HG02642 (cell line): ENCODE data around the gene RGS4.
"Not testable (repeated sequence)": the region's sequence is repeated elsewhere in the genome, so short reads cannot be mapped to it uniquely, and the experiment has no call there.

Experiments
- ATAC-seq: cut with Tn5 transposase; IDR thresholded peaks from one replicate; pipeline ENCODE4 v1.9.1; 2021; ENCODE audit warnings: mild to moderate bottlenecking; ENCODE audit not compliant: unreplicated experiment, poor library complexity

RGS4 gene

DNA sequence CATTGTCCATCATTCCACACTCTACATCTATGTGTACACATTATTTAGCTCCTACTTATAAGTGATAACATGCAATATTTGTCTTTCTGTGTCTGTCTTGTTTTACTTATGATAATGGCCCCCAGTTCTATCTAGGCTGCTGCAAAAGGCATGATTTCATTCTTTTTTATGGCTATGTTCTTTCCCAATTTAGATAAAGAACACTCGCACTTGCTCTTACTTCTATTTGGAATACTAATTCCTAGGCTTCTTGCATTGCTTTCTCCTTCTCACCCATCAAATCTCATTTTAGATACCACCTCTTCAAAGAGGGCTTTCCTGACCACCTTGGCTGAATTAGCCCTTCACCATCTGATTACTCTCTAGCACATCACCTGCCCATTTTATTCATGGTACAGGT lies 3.0 kb upstream of the RGS4 start:
- no peak for ATAC-seq

DNA sequence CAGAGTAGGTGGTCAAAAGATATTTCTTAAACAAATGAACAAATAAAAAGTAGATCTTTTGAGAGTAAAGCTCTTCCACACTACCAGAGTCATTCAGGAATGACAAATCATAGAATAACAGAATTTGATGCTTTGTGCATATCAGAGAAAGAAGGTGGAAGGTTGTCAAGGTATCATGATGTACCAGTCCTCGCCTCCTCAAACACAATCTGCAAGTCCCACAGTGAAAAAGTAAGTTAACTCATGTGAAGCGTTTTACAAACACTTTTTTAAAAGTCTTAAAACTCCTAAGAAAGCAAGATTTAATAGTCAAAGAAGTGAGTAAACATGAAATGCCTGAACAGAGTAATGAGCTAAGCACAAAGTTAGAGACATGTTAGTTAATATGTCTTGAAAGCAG lies 2.5 kb upstream of the RGS4 start:
- no peak for ATAC-seq

DNA sequence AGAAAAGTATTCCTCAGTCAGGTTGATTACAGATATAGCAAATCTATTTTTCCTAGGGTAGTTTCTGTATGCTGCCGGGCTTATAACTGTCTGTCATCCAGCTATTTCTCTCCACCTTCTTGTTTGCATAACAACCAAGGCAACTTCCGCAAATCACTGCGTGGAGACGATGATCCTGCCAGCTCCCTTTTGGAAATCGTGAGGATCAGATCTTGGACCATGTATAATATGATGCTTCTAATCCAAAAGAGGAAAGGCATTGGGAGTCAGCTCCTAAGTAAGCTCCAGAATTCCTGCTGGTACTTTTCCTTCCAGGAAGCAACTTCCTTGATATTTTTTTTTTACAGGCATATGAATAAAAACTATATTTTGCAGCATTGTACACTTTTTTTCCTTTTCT lies 445 bp upstream of the RGS4 start:
- ATAC-seq, result no peak

DNA sequence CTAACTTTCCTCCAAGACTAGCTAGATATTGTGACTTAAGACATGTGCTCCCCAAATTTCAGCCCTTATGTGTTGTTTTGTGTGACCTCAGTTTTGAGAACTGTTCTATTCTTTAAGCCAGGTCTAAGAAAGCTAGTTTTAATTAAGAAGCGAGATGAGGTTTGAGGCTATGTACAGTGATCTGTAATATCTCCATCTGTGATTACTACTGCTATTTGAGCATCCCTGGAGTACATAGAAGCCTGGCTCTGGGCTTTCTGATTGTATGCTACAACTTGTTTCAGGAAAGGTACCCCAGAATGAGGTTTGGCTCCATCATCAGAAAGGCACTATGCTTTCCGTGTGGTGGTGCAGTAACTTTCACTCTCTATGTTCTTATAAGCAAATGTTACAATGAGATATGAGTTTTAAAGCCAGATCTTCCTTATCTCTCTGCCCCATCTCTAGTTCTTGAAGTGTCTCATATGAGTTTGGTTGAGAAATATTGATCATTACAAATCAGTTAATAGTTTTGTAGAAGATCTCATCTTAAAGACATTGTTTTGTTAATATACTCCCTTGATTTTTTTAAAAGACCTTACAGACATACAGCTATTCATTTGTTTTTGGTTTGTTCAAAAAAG lies 605 bp downstream of the RGS4 start:
- ATAC-seq, result no peak

DNA sequence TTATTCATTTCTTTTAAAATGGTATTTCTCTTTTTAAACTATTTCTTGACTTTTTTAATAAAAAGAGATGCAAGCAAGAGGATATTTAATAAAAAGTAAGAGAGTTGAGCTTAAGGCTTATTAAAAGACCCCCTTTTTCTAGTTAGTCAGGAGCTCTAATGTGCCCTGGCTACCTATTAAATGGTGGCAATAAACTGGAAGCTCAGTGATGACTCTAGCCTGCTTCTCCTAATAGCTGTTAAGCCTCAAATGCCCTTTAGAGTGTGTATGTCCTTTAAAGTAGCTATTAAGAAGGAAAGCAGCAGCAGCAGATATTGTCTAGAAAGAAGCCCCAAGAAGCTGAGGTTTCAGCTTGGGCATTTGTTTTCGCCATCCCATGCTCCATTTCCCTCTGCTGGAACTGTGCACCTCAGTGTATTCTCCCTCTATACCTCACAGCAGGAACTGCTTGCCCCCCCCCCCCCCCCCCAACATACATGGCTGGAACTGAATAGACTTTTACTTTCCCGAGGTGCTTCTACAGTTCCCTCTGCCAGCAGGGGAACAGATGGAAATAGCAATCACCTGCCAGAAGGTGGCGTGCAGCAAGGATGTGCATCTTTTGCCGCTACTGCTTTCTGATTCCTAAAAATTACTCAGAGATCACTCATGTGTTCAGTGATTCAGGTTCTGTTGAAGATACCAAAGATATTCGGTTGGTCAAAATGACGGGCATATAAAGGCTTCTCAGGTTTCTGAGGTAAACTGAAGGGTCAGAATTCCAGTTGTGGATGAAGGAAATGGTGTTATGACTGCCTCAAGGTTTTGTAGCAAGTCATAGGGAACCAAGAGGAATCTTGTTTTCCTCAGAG lies 2.5 kb downstream of the RGS4 start:
- ATAC-seq, result peak; percentile 64

DNA sequence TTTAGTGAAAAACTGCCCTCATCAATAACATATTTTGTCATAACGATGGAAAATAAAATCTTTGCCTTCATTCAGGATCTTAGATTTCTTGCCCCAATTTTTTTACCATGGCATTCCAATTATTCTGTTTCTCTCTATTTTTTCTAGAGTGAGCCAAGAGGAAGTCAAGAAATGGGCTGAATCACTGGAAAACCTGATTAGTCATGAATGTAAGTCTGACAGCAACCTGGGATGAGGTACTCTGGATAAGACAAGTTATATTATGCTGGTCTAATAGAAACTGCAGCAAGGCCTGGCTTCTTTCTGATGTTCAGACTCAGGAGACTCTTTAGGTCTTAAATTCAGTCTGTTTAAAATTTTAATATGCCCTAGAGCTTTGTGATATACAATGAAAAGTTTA lies 3.5 kb downstream of the RGS4 start:
- no peak for ATAC-seq

DNA sequence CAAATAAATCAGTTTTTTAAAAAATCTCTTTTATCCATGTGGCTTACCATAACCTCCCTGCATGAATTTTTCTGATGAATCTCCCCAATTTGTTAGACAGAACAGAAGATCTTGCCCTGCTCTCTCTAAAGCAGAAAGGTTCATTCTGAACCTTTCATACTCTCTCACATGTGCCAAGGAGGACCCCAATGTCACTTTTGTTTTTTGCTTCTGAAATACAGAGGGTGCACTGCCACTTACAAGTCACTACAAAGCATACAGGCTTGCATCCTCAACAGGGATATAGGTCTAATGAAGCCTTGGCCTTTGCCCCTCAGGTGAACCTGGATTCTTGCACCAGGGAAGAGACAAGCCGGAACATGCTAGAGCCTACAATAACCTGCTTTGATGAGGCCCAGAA lies 4.8 kb downstream of the RGS4 start:
- ATAC-seq, result no peak

DNA sequence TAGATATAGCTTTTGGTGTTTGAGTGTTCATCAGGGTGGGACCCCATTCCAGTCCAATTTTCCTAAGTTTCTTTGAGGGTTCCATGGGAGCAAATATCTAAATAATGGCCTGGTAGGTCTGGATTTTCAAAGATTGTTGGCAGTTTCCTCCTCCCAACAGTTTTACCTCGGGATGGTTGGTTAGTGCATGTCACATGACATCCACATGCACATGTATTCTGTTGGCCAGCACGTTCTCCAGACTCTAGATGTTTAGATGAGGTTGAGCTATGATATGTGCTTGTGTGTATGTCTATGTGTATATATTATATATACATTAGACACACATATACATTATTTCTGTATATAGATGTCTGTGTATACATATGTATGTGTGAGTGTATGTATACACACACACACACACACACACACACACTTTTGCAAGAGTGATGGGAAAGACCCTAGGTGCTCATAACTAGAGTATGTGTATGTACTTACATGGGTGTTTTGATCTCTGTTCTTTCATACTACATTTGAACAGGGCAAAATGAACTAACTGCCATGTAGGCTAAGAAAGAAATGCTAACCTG lies 5.6 kb downstream of the RGS4 start:
- ATAC-seq, result no peak

DNA sequence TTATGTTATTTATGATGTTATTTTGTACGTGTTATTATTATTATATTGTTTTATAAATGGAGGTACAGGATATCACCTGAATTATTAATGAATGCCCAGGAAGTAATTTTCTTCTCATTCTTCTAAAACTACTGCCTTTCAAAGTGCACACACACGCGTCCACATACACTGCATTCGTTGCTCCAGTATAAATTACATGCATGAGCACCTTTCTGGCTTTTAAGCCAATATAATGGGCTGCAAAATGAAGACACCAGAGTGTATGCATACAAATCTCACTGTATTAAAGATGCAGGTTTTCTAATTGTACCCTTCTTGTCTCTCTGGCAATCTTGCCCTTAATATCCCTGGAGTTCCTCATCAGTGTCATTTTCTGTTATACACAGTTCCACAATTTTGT lies 6.9 kb downstream of the RGS4 start:
- ATAC-seq, result no peak

DNA sequence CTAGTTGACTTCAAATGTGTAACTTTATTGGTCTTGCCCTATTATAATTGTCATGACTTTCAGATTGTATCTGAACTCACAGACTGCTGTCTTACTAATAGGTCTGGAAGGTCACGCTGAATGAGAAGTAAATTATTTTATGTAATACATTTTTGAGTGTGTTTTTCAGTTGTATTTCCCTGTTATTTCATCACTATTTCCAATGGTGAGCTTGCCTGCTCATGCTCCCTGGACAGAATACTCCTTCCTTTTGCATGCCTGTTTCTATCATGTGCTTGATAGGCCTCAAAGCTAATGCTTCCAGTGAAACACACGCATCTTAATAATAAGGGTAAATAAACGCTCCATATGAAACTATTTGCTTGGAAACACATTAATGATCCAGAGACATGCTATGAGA lies 7.3 kb downstream of the RGS4 start:
- ATAC-seq, result no peak

DNA sequence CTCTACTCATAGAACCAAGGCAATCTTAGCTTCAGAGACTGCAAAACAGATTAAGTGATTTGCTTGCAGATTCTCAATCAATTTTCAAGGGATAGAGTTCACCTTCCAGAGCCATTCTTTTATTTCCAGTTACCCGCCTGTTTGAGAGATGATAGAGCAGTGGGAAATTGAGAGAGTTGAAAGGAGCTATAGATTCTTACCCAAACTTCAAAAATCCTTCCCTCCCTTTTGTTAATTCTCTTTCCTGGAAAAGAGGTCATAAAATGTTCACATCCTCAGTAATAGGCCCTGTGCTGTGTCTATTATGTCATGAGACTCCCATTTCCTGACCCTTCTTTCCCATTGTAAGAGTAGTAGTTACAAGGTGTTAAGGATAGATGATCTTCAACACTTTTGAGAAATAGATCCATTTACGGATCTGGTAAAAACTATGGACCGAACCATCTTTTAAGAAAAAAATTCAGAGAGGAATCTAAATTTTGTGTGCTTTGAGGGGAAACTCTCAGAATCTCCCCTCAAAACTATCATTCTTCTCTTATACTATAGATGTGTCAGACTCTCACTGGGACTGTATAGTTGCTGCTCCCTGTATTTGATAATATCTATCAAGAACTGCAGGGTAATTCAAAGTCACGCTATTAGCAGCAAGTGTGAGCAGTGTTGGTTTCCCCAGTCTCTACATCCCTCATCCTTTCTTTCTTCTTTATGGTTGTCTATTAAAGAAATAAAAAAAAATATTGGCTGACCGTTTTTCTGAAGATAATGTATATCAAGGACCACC lies 8.0 kb downstream of the RGS4 start:
- no peak for ATAC-seq

DNA sequence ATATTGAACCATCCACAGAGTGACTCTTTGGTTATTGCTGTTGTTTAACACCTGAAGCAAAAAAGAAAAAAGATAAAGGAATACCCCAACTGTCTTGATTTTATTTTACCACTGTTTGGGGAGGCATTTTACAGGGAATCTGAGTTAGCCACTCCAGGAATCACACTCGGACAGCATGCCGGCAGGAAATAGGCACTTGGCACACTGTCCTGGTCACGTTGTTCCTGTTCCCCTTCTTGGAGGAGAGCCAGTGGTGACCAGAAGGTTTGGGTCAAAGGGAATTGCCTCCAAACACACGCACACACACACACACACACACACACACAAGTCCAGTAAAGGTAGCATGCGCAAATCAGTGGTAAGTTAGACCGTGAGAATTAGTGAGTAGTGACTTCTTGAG lies 13.8 kb downstream of the RGS4 start:
- no peak for ATAC-seq

DNA sequence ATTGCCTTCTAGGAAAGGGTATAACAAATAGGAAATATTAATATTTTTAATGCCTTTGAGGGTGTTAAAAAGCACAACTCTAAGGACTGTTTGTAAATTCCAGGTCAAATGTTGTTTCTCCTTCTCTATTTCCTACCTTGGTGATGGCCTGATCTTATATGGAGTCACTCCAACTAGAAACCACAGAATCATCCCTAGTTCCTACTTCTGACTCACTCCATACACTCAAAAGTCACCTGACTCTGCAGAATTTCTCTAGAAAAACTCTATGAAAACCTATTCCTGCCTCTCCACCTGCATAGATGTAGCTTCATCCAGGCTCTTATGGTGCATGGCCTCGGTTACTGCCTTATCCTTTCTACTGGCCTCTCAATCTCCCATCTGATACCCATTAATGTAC lies 14.5 kb downstream of the RGS4 start:
- ATAC-seq, result no peak

DNA sequence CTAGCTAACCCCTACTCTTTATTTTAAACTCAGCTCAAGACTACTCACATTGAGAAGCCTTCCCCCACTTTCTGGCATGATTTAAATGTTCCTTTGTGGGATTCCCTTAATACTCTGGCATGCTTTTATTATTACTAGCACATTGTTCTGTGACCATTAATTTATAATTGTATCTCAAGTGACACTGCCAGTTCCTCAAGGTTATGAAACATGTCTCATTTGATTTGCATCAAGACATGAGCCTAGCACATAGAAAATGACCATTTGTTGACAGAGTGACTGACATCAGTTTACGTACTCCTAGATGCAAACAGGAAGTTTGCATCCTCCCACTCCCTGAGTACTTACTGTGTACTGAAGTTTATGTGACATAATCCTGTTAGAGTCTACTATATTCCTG lies 15.2 kb downstream of the RGS4 start:
- ATAC-seq, result no peak

DNA sequence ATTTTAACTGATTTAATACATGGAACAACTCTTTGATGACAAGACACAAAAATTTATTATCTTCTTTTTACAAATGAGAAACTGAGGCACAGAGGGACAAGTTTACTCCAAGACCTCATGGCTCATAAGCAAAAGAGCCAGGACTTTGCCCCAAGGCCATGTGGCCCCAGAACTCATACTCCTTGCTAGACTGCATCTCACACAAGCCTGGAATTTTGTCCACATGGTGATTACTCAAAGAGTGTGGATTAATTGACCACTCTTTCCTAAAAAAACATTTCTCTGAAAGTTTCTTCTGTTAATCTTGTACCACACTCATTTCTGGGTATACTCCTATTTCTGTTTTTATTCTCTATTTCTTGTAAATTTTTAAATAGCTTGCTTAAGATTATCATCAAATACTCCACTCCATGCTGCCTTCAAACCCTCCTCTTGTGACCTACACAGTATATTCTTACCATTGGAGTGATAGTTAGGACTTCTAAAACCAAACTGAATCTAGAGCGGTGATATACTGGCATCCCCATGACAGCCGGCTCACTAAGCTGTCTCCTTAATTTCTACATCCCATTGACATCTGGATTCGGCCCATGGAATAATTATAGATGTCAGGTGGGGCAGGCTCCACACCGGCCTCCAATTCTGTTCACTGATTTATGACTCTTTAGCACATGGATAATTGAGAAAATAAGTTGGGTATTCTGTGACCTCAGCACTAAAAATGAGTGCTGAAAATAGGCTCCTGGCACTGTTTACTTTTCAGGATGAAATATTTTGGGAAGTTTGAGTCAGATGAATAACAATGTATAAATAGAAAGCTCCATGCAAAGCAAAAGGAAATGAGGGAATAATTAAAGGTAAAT lies 16.1 kb downstream of the RGS4 start:
- ATAC-seq, result no peak

DNA sequence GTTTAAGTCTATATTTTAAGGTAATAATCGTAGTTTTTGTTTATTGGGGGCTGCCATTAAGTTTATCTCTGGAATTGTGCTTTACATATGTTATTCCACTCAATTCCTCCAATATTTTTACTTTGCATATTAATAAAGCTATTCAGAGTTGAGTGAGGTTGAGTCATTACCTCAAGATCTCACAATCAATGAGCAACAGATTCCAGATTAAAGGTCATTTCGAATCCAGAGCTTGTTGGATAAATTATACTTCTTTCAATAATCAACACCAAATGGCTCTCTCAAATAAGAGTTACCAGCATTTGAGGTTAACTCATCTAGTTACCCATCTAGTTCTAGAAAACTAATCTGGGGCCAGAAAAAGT lies 16.7 kb downstream of the RGS4 start:
- ATAC-seq, result no peak

DNA sequence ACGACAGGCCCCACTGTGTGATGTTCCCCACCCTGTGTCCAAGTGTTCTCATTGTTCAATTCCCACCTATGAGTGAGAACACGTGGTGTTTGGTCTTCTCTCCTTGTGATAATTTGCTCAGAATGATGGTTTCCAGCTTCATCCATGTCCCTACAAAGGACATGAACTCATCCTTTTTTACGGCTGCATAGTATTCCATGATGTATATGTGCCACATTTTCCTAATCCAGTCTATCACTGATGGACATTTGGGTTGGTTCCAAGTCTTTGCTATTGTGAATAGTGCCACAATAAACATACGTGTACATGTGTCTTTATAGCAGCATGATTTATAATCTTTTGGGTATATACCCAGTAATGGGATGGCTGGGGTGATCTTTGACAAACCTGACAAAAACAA lies 20.0 kb downstream of the RGS4 start:
- not testable (repeated sequence) for ATAC-seq

DNA sequence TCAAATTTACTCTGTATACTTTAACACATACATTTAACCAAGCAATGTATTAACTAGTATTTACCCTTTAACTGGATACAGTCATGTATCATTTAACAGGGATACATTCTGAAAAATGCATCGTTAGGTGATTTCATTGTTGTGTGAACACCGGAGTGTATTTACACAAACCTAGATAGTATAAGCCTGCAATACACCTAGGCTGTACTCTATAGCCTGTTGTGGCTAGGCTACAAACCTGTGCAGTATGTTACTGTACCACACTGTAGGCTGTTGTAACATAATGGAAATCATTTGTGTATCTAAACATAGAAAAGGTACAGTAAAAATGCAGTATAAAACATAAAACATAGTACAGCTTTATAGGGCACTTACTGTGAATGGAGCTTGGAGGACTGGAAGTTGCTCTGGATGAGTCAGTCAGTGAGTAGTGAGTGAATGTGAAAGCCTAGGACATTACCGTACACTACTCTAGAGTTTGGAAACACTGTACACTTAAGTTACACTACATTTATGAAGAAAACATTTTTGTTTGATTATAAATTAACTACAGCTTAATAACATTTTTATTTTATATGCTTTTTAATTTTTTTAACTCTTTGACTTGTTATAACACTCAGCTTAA lies 21.3 kb downstream of the RGS4 start:
- ATAC-seq, result no peak

DNA sequence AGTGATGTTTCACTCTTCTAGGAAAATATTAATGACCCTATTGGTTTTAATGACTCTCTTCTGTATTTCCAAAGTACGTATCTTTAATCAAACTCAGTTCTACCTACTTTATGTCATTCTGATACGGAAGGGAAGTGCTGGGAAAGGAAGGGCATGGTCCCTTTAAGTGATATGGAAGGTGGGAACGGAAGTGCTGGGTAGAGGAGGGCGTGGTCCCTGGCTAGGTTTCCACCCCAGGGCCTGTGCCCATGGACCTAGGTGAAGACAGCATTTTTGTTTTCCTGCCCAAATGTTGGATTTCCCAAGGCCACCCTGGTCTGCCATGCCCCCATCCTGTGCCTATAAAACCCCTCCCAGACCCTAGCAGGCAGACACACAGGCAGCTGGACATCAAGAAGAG lies 24.0 kb downstream of the RGS4 start:
- ATAC-seq, result no peak

DNA sequence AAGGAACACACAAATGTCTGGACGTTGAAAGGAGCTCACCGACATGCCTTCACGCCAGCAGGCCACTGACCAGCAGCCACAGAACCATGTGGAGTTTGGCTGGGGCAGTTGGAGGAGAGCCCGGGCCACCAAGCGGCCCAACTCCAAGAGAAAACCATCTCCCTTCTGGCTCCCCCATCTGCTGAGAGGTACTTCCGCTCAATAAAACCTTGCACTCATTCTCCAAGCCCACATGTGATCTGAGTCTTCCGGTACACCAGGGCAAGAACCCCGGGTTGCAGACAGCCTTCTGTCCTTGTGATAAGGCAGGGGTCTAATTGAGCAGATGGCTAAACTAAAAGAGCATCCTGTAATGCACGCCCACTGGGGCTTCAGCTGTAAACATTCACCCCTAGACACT lies 24.4 kb downstream of the RGS4 start:
- no peak for ATAC-seq
